Measurements from ENCODE around the gene BTBD9.

The BTBD9 gene

DNA sequence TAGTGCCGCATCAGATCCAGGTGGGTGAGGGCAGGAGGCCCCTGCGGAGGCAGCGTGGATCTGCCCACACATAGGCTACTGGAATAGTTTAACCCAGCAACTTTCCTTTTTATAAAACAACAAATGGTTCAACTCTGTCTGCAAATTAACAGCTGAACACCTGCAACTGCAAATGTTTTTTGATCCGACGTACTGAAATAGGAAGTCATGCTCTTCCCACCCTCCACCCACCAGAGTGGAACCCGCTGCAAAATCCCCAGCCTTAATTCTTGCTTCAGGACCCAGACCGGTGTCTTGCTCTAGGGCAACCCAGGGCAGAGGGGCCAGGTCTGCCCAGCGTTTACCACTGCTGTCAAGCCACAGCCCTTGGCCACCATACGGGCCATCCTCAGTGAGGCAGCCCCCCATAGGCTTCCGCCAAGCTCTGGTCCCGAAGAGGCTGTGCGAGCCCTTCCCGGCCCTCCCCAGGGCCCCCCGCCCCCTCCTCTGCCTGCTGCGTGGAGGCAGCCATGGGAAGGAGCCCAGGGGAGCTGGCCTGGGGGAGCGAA is 485.9 kb downstream of the BTBD9 start:
- no peak for DNase-seq

- DNase-seq = no peak
These were observed 486.5 kb downstream of the BTBD9 start for GRCh38 chr6:38153076-38153797.

DNA sequence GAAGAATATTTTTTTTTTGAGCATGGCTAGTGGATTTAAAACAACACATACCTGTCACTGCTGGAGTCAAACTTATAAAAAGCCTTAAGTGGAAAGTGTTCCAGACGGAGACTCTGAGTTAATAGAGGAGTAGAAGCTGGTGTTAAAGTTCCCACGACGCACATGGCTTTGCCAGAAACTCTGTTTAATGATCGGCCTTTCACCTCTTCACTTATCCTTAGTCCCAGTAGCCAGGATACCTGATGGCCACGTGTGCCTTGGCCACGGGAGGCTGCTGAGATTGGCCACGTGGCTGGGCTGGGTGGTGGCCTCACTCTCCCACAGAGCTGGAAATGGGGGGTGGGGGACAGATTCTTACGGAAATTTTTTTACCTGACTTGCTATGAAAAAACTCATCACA is 487.1 kb downstream of the BTBD9 start:
- DNase-seq = no peak

- DNase-seq = no peak
These were observed 487.9 kb downstream of the BTBD9 start for GRCh38 chr6:38151580-38152500.

GRCh38 chr6:38150681-38151296 is 488.9 kb downstream of the BTBD9 start:
- DNase-seq = no peak

- no peak for DNase-seq
These were observed 489.7 kb downstream of the BTBD9 start for GRCh38 chr6:38150021-38150420.

- DNase-seq = no peak
These were observed 490.2 kb downstream of the BTBD9 start for GRCh38 chr6:38149531-38149930.

DNA sequence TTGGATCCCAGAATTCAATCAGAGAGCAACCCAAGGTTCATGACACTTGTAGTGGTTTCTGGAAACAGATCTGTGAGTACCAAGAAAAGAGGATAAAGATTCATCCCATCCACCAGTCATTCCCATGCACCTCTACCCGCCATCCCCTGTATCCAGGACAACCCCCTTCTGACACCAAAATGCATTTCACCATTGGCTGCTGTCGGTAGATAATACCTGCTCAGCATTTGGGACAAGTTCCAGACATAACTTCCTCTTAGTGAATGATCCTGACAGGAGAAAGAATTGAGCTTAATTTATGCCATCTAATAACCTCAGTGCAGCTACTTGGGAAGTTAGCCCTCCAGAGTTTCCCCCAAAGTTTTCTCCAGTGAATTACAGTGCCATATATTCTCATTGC is 491.1 kb downstream of the BTBD9 start:
- no peak for DNase-seq

DNA sequence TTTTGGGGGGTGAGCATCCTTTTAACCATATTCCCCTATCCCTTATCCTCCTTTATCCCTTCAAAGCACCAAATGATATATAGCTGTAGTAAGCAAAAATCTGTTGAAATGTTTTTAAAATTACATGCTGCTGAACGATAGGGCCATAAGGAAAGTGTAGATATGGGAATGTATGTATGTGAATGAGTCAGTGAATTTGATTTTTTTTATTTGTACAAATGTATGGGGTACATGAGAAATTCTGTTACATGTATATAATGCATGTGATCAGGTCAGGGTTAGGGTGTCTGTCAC is 493.0 kb downstream of the BTBD9 start:
- DNase-seq = no peak

DNA sequence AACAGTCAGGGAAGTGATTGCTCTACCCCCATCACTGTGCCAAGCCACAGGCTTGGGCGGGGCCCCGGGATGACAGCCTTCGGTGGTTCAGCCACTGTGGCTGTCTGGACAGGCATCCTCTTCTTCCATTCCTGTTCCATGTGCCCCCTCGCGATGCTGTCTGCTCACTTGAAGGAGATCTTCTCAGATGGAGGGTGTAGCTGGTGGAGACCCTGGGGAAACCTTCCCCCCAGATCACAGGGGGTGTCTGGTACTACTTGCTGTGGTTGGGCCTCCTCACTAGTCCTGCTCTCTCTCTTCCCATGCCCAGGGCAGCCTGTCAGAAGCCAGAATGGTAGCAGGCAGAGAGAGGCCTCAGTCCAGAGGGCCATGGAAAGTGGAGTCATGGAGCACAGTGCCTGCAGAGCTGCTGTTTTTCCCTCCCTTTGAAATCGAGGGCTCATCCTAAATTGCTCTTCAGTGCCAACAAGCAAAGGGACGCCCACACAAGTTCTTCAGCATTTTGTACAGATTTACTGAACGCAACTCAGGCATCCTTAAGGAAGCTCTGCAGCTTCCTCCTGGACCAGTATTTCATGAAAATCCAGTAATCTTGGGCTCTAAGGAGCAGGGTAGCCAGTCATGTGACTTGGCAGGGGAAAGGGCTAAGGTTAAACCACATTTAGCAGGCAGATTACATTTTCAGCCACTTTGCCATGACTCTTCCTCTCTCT is 493.6 kb downstream of the BTBD9 start:
- no peak for DNase-seq

DNA sequence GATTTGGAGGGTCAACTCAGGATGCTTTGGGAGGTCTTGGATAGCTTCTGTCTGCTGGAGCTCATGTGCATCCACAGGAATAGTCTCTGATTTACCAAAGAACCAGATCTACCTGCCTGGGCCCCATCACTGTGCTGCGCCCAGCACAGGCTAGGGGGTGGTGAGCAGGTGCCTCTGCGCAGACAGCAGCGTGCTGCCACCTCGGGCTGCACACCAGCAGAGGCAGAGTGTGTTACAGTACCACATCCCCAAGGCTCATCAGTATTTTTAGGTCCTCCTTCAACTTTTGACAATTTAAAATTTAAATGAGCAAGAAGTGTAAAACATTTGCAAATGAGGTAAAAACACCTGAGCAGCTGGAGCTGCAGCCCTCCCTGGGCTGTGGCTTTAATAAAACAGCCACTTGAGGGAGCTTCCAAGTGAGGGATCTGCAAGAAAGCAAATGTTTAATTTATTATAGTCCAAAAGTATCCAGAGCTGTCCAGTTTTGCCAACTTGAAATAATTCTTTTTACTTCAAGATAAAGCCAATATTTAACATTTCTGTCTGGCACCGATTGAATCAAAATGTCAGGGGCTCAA is 495.3 kb downstream of the BTBD9 start:
- no peak for DNase-seq

- no peak for DNase-seq
These were observed 496.3 kb downstream of the BTBD9 start for GRCh38 chr6:38143191-38144150.

- DNase-seq = no peak
These were observed 497.4 kb downstream of the BTBD9 start for GRCh38 chr6:38142178-38142902.

DNA sequence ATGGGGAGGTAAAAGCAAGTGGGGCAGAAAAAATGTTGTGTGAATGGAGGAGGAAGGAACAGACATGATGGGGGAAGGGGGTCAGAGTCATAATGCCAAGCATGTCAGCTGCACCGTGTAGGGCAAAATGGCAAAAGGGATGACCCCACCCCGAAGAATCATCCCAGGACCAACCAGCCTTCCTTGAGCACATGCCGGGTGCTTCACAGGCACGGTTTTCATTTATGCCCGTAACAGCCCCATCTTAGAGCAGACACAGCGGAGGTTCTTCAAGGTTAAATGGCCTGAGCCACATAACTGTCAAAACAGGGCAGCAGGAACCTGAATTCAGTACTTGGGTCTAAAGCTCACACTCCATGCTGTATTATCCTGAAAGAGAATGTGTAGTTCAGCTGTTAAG is 498.0 kb downstream of the BTBD9 start:
- no peak for DNase-seq

DNA sequence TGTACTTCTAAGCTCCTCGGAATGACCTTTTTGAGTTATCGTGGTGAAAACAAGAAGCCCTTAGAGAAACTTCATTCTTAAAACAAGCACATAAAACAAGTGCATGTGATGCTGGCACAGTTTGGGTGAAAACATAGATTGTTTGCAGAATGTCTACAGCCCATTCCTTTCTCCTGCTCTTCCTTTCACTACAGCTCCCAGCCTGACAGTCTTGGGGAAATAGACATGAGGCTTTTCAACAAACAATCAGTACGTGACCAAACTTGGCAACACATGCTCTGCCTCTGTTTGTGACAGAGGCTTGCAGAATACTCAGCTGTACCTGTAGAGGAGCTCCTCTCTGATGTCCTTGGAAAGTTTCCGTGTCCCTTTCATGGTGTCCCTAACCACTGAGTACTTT is 498.6 kb downstream of the BTBD9 start:
- no peak for DNase-seq

DNA sequence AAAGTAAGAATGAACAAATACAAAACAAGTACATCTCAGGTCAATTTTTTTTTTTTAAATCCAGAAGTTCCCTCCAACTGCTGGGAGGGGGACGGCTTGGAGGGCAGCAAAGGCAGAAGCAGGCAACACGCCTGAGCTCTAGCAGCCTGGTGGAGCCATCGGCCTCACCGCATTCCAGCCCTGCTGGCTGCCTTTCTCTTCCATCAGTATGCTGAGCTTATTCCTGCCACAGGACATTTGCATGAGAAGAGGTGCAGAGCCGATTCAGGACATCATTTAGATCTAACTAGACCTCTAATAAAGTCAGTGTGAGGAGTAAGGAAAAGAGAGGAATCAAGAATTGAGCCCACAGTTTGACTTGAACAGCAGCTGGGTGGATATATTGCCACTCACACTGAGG is 501.4 kb downstream of the BTBD9 start:
- no peak for DNase-seq

GRCh38 chr6:38137608-38138265 is 502.0 kb downstream of the BTBD9 start:
- DNase-seq = no peak

DNA sequence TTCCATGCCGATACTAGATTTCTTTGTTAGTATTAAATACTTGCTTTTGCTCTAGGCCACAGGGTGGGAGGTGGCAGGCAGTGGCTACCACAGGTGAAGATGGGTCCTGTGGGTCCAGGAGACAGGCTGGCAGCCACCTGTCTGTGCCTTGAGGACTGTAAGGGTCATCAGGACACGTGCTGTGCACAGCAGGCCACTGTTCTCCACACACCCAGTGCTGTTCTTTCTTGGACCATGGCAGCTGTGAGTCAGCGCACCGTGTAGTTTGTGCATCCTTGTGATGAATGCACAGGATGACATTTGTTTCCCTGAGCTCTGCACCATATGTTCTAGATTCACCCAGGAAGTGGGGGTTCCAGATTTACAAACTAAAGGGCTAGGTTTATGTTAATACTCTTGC is 503.2 kb downstream of the BTBD9 start:
- no peak for DNase-seq

GRCh38 chr6:38134704-38135088 is 505.0 kb downstream of the BTBD9 start:
- DNase-seq = no peak
